ENCODE data around the gene GRM7. TPM values are rescaled to one million over a fixed set of nuclear protein-coding genes. Genes with fewer than 3 reads are reported as not detected.

GRM7 gene
- total and polyA plus RNA-seq, 4 donors = 0.20 to 1.3 (median 0.80) TPM

DNA sequence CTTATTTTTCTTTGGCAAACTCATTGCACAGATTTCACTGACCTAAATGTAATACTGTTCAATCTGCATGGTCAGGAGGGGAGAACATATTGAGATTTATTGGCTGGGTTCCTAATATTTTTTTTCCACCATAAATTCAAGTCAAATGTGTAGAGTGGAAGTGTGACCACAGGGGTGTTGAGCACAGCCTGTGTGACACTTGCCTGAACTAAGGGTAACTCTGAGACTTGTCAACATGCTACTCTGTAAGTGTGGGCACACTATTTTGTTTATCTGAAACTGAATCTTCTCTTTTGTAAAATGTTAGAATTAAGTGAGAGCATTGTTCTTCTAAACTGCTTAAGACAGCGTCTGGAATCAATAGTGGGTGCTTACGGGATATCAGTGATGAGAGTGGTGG is 516.2 kb downstream of the GRM7 start:
- H3K4me1 ChIP-seq (ENCODE audit: control insufficient read depth in 5 of 5, insufficient read depth in 5 of 5, low read length in 5 of 5) = peaks cover 0 to 4% (median 0%) of the 10 kb centered on the region in 5 donors
- TF ChIP-seq, protein P1, sequence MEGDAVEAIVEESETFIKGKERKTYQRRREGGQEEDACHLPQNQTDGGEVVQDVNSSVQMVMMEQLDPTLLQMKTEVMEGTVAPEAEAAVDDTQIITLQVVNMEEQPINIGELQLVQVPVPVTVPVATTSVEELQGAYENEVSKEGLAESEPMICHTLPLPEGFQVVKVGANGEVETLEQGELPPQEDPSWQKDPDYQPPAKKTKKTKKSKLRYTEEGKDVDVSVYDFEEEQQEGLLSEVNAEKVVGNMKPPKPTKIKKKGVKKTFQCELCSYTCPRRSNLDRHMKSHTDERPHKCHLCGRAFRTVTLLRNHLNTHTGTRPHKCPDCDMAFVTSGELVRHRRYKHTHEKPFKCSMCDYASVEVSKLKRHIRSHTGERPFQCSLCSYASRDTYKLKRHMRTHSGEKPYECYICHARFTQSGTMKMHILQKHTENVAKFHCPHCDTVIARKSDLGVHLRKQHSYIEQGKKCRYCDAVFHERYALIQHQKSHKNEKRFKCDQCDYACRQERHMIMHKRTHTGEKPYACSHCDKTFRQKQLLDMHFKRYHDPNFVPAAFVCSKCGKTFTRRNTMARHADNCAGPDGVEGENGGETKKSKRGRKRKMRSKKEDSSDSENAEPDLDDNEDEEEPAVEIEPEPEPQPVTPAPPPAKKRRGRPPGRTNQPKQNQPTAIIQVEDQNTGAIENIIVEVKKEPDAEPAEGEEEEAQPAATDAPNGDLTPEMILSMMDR (IDR thresholded peaks at IDR 0.05; ENCODE audit: control extremely low read depth, extremely low read depth) = no peak
- no peak overlapping the region for H3K27ac ChIP-seq (ENCODE audit: low read depth in 1 of 2, low read length in 1 of 2)
- H3K27me3 ChIP-seq (ENCODE audit: control insufficient read depth in 3 of 3, insufficient read depth in 3 of 3, low read length in 2 of 3) = no peaks in the 10 kb centered on the region
- no peaks in the 10 kb centered on the region for H3K9me3 ChIP-seq (ENCODE audit: control insufficient read depth in 4 of 4, insufficient read depth in 3 of 4, low read length in 3 of 4)
- ATAC-seq (ENCODE audit: insufficient read depth, low FRiP score) (no peak), DNase-seq (no peak)
- H3K4me3 ChIP-seq = no peak overlapping the region
- no peak overlapping the region for H3K9ac ChIP-seq (ENCODE audit: insufficient read depth in 1 of 2, low read length in 2 of 2)
- WGBS, 2 donors = 92 to 96% methylated on average over 2 of the region's 2 CpGs
- H3K36me3 ChIP-seq (ENCODE audit: control insufficient read depth in 4 of 4, insufficient read depth in 4 of 4, low read length in 4 of 4) = no peaks in the 10 kb centered on the region

GRCh38 chr3:7381741-7382140 is 520.8 kb downstream of the GRM7 start:
- peaks cover 0 to 3% (median 0%) of the 10 kb centered on the region in 4 donors for H3K9me3 ChIP-seq (ENCODE audit: control insufficient read depth in 4 of 4, insufficient read depth in 3 of 4, low read length in 3 of 4)
- ATAC-seq (ENCODE audit: insufficient read depth, low FRiP score) (no peak), DNase-seq (no peak)
- peaks cover 0 to 9% (median 0%) of the 10 kb centered on the region in 5 donors for H3K4me1 ChIP-seq (ENCODE audit: control insufficient read depth in 5 of 5, insufficient read depth in 5 of 5, low read length in 5 of 5)
- TF ChIP-seq, protein P1 (IDR thresholded peaks at IDR 0.05; ENCODE audit: control extremely low read depth, extremely low read depth) = no peak
- no peak overlapping the region for H3K9ac ChIP-seq (ENCODE audit: insufficient read depth in 1 of 2, low read length in 2 of 2)
- no peak overlapping the region for H3K4me3 ChIP-seq
- no peaks in the 10 kb centered on the region for H3K27me3 ChIP-seq (ENCODE audit: control insufficient read depth in 3 of 3, insufficient read depth in 3 of 3, low read length in 2 of 3)
- no peak overlapping the region for H3K27ac ChIP-seq (ENCODE audit: low read depth in 1 of 2, low read length in 1 of 2)
- no peaks in the 10 kb centered on the region for H3K36me3 ChIP-seq (ENCODE audit: control insufficient read depth in 4 of 4, insufficient read depth in 4 of 4, low read length in 4 of 4)

DNA sequence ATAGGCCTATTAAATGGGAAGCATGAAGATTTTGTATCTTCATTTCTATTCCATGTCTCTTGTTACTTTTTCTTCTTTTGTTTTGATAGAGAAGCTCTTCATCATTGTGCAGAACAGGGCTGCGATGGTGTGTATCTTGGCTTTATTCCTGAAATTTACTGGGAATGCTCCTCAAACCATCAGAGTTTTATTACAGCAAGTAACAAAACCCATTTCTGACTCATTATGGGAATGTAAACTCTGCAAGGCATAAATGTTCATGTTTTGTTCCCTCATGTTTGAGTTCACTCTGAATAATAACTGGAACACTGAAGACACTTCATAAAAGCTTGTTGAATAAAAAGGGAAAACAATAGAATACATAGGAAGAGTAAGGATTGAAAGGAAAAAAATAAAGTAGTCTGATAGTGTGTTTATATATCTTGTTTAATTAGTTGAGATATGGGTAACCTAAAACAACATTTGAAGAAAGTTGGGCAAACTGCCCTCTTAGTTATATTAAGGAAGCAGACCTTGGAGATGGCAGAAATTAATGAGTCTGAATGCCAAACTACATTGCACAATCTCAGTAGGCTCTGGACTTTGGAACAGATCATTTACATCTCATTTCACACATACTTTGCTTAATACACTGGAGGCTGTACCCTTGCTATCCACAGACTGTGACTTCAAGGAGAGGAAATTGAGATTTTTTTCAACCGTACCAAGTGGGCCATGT is 521.5 kb downstream of the GRM7 start:
- Histone ChIP-seq H3K4me1 (ENCODE audit: control insufficient read depth in 5 of 5, insufficient read depth in 5 of 5, low read length in 5 of 5) (peaks cover 0 to 9% (median 0%) of the 10 kb centered on the region in 5 donors), H3K4me3 (no peak overlapping the region), H3K36me3 (ENCODE audit: control insufficient read depth in 4 of 4, insufficient read depth in 4 of 4, low read length in 4 of 4) (no peaks in the 10 kb centered on the region), H3K27ac (ENCODE audit: low read depth in 1 of 2, low read length in 1 of 2) (no peak overlapping the region), H3K9ac (ENCODE audit: insufficient read depth in 1 of 2, low read length in 2 of 2) (no peak overlapping the region), H3K27me3 (ENCODE audit: control insufficient read depth in 3 of 3, insufficient read depth in 3 of 3, low read length in 2 of 3) (no peaks in the 10 kb centered on the region), H3K9me3 (ENCODE audit: control insufficient read depth in 4 of 4, insufficient read depth in 3 of 4, low read length in 3 of 4) (peaks cover 0 to 3% (median 0%) of the 10 kb centered on the region in 4 donors)
- 44 to 68% methylated on average over 2 of the region's 2 CpGs for WGBS, 2 donors
- TF ChIP-seq, protein P1 (IDR thresholded peaks at IDR 0.05; ENCODE audit: control extremely low read depth, extremely low read depth) = no peak
- ATAC-seq (ENCODE audit: insufficient read depth, low FRiP score) = no peak
- peak; percentile 21 to 87 (median 83) for DNase-seq

Measured in lung (tissue), 12 donors.